ENCODE measurements around the gene URB2.

GRCh38 chr1:229664133-229664689 is 38.2 kb downstream of the URB2 start:
- TF ChIP-seq CEBPB (IDR thresholded peaks at IDR 0.05; ENCODE audit: low read depth) (no peak), EZH2 (IDR thresholded peaks at IDR 0.05) (no peak), JUND (IDR thresholded peaks at IDR 0.05) (no peak), SRF (IDR thresholded peaks at IDR 0.05; ENCODE audit: low read depth) (no peak), MAX (IDR thresholded peaks at IDR 0.05) (no peak), ELF1 (IDR thresholded peaks at IDR 0.05; ENCODE audit: borderline replicate concordance, low read depth) (no peak), EGR1 (IDR thresholded peaks at IDR 0.05; ENCODE audit: low read depth) (no peak), SP1 (IDR thresholded peaks at IDR 0.05; ENCODE audit: low read depth) (no peak), YY1 (IDR thresholded peaks at IDR 0.05; ENCODE audit: extremely low read depth, insufficient replicate concordance, low read depth, low read length) (no peak), POLR2A (IDR thresholded peaks at IDR 0.05; ENCODE audit: borderline replicate concordance, extremely low read depth, insufficient read depth, insufficient read length) (no peak)
- TF ChIP-seq, protein P1, sequence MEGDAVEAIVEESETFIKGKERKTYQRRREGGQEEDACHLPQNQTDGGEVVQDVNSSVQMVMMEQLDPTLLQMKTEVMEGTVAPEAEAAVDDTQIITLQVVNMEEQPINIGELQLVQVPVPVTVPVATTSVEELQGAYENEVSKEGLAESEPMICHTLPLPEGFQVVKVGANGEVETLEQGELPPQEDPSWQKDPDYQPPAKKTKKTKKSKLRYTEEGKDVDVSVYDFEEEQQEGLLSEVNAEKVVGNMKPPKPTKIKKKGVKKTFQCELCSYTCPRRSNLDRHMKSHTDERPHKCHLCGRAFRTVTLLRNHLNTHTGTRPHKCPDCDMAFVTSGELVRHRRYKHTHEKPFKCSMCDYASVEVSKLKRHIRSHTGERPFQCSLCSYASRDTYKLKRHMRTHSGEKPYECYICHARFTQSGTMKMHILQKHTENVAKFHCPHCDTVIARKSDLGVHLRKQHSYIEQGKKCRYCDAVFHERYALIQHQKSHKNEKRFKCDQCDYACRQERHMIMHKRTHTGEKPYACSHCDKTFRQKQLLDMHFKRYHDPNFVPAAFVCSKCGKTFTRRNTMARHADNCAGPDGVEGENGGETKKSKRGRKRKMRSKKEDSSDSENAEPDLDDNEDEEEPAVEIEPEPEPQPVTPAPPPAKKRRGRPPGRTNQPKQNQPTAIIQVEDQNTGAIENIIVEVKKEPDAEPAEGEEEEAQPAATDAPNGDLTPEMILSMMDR (IDR thresholded peaks at IDR 0.05 in 2 of 3, conservative IDR thresholded peaks at IDR 0.05 in 1 of 3; ENCODE audit: borderline replicate concordance in 1 of 3, insufficient read depth in 1 of 3, low read depth in 2 of 3, low read length in 2 of 3), result no peak
- TF ChIP-seq, protein P2, sequence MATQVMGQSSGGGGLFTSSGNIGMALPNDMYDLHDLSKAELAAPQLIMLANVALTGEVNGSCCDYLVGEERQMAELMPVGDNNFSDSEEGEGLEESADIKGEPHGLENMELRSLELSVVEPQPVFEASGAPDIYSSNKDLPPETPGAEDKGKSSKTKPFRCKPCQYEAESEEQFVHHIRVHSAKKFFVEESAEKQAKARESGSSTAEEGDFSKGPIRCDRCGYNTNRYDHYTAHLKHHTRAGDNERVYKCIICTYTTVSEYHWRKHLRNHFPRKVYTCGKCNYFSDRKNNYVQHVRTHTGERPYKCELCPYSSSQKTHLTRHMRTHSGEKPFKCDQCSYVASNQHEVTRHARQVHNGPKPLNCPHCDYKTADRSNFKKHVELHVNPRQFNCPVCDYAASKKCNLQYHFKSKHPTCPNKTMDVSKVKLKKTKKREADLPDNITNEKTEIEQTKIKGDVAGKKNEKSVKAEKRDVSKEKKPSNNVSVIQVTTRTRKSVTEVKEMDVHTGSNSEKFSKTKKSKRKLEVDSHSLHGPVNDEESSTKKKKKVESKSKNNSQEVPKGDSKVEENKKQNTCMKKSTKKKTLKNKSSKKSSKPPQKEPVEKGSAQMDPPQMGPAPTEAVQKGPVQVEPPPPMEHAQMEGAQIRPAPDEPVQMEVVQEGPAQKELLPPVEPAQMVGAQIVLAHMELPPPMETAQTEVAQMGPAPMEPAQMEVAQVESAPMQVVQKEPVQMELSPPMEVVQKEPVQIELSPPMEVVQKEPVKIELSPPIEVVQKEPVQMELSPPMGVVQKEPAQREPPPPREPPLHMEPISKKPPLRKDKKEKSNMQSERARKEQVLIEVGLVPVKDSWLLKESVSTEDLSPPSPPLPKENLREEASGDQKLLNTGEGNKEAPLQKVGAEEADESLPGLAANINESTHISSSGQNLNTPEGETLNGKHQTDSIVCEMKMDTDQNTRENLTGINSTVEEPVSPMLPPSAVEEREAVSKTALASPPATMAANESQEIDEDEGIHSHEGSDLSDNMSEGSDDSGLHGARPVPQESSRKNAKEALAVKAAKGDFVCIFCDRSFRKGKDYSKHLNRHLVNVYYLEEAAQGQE (IDR thresholded peaks at IDR 0.05; ENCODE audit: low read depth), result no peak
